IPS-NIHi11 (cell line): ENCODE results near the gene NAXD.
A peak's percentile ranks its signal among the peaks of the same experiment; 100 is the strongest.
"Not testable (repeated sequence)": the region's sequence is repeated elsewhere in the genome, so short reads cannot be mapped to it uniquely, and the experiment has no call there.

Experiments
- DNase-seq: peaks from one replicate; pipeline ENCODE4 v3.0.0; 2012; ENCODE audit warnings: mixed read lengths, low spot score

NAXD gene

DNA sequence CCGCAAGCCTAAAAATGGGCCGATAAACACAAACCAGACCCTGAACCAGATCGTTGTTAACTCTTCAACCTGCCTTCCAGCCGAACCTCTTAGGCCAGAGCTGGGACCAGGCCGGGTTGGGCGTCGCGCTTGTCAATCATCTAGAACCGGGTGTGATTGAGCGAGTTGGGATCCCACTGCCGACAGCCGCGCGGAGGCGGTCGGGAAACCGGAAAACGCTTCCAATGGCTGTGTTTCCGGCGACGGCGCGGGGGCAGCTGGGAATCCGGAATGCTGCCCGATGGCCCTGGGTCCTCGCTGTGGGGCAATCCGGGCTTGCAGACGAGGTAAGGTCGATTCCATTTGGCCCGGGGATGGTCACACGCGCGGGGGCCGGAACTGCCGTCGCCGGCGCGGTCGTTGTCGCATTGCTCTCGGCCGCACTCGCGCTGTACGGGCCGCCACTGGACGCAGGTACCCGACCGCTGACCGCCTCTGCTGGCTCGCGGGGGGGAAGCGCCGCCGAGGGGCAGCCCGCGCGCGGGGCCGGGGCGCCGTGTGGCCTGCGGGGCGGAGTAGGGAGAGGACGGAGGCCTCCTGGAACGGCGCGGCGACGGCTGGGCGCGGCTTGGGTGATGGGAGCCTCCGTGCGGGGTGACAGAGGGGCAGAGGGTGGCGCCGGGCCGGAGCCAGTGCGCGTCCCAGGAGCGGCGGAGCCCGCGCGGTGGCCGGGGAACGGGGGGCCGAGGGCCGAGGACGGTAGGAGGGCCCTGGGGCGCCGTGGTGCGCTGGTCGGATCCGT is at the start of gene NAXD:
Gene NAXD, plus strand, starts transcription at position 224 of the 781 bp plus-strand sequence. Its CDS starts 57 bp downstream, at position 281.
- peak; percentile 97 for DNase-seq

DNA sequence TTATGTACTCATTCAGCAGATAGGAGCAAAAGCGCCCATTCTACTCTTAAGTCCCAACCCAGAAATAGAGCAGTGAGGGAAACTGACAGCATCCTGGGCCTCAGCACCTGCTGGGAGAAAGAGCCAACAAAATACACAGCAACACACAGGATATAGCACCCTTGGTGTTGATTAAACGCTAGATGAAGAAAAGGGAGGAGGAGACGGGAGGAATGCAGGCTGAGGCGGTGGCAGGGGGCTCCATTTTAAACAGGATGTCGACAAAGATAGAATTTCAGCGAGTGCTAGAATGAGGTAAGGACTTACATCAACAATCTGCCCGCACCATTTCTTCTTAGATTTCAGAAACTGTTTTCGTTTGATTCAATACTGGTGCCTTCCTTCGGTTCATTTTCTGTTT is 49.2 kb upstream of the NAXD start:
- DNase-seq: no peak

DNA sequence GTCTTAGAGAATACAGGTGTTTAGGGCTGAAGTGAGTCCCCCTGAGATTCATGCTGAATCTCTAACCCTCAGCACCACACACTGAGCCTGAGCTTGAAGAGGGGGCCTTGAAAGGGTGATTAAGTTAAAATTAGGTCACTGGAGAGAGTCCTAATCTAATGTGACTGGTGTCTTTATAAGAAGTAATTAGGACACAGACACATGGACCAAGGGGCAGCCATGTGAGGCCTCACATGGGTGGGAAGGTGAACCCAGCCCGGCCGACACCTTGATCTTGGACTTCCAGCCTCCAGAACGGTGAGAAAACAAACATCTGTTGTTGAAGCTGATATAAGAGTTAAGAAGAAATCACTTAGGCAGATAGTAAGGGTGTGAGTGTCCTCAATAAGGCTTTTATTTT is 46.7 kb upstream of the NAXD start:
- DNase-seq: no peak

DNA sequence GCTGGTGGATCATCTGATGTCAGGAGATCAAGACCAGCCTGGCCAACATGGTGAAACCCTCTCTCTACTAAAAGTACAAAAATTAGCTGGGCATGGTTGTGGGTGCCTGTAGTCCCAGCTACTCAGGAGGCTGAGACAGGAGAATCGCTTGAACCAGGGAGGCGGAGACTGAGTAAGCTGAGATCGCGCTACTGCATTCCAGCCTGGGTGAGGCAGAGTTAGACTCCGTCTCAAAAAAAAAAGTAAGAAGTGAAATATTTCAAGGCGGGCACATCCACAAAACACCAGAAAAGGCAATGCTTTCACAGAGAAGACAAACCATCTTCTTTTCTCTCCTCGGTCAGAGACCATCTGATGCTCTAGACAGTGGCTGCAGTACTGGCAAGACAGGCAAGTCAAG is 45.4 kb upstream of the NAXD start:
- not testable (repeated sequence) for DNase-seq

DNA sequence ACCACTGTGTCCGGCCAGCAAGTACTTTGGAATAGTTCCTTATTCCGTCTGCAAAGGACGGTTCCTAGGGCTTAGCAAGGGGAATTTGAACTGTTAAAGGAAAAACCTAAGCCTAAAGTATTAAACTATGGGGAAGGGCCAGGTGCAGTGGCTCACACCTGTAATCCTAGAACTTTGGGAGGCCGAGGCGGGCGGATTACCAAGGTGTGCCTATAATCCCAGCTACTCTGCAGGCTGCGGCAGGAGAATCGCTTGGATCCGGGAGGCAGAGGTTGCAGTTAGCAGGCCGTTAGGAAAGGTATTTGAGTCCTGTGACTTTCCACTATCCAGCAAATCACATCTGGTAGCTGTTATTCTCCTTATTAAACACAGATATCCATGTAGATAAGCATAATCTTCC is 44.5 kb upstream of the NAXD start:
- DNase-seq: no peak

DNA sequence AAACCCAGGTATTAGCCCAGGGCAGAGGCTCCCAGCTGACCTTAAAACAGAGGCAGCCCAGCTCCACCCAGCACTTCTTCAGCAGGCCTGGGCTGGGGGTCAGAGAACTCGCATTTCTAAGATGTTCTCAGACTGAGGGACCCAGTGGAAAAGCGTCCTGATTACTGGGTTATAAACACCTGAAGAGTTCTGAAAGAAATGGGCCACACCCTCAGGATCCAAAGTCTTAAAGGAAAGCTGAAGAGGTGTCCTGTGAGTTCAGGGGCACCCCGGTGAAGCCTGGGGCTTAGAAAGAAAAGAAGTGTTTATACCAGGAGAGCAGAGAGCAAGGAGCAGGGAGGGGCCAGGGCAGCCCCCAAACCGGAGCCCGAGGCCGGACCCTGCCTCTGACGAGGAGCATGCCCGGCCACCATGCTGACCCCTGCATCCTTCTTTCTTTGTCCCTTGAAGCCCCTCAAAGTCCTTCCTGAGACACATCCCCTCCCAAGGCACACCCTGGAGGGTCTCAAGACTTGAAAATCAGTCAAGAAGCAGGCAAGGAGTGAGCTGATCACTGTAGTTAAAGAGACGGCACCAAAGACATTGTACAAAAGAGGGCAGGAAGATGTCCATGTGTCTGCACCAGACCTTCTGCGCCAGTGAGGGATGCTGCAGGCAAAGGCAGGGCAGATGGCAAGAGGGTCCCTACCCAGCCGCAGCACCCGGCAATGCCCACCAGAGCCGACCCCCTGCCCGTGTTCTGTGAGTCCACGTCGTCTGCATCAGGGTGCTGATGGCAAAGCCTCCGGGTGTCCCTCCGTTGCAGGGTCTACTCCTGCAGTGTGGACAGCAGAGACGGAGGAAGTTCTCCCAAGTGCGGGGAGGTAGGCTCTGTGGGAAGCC is 43.2 kb upstream of the NAXD start:
- DNase-seq: no peak

DNA sequence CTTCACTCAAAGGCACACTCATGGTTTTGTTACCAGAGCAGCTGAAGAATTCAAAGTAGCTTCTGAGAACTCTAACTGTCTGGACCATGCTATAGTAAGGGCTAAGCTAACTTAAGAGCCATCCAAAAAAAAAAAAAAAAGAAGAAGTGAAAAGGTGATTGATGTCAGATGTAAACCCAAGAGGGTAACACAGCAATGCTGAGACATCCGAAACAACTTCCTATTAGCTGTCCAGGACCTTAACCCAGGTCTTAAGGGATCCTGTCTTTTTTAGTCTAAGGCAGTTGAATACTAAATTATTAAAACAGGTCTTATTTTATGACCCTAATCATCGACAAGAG is 42.6 kb upstream of the NAXD start:
- DNase-seq: no peak

DNA sequence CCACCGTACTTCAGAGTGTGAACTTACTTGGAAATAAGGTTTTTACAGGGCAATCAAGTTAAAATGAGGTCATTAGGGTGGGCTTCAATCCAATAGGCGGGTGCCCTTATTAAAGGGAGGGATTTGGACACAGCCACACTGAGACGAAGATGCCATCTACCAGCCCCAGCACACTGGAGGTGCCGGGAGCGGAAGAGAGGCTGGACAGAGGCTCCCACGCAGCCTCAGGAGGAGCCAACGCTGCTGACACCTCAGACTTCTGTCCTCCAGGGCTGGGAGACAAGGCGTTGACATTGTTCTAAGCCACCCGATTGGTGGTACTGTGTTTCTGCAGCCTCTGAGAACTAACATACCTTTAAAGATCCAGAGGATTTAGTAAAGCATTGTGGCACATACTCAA is 41.2 kb upstream of the NAXD start:
- DNase-seq: no peak

DNA sequence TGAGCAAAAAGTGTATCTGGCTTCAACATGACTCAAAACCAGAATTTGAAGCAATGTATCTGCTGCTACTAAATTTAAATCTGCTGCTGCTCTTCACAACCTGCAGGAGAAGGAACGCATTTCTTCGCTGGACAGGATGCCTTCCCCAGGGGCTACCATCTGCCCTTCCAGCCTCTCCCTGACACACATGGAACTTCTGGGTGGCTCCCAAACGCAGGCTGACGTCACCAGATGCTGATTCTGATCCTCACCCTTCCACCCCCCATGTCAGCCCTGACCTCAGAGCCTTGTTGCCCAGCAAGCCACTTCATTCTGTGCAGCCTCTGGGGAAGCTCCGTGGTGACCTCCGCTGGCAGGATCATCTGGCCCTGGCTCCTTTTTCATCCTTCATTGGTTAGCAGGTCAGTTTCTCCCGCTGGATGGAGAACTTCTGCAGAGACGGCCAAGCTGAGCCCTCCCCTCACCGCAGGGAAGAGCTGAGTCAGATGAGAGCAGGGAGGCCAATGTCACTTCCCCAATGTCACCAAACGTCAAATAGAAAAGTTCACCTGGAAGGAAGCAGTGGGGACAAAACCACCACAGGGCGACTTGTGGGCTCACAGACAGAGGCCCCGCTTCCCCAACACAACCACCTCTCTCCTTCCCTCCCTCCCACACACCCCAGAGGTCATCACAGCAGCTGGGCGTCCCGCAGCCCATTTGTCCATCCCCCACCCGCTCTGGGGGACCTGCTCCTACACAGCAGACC is 39.8 kb upstream of the NAXD start:
- DNase-seq: peak; percentile 60

DNA sequence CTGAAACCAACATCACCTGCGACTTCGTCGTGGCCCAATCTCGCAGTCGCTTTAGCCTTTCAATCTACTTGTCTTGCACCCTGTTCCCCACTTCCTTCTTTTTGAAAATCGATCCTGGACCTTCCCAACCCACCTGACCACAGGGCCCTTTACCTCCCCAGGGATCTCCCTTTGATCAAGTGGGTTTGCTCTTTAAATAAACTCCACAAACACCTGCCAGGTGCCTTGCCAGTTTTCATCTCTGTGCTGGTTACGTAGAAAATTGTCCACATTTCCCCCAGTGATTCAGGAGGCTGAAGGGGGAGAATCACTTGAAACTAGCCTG is 39.3 kb upstream of the NAXD start:
- no peak for DNase-seq

DNA sequence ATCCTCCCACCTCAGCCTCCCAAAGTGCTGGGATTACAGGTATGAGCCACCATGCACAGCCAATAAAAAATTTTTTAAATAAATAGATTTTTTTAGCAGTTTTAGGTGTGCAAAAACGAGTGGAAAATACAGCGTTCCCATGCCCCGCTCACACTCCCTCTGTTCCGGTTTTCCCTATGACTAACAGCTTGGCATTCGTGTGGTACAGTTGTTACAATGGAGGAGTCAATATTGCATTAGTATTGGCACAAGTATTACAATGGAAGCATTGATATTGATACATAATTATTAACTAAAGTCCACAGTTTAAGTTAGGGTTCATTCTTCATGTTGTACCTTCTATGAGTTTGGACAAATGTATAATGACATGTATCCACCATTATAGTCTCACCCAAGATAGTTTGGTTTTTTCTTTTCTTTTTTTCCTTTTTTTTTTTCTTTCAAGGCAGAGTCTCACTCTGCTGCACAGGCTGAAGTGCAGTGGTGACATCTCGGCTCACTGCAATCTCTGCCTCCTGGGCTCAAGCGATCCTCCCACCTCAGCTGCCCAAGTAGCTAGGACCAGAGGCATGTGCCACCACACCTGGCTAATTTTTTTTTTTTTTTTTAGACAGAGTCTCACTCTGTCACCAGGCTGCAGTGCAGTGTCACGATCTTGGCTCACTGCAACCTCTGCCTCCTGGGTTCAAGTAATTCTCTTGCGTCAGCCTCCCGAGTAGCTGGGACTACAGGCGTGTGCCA is 38.4 kb upstream of the NAXD start:
- no peak for DNase-seq

DNA sequence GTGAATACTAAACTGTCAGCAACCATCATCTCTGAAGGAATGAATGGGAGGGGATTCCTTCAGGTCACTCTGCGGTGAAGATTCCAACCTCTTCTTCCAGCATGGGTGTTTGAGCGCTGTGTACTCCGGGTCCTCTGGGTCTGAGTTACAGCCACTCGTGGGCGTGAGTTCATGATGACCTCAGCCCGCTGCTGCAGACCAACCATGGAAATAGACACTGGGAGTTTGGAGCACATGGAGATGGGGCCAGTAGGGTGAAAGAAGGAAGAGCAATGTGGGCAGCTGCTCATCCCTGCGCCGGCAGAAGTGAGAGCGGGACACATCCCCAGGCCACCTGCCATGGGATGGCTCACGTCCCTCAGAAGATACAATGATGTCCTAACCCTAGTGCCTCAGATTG is 37.0 kb upstream of the NAXD start:
- no peak for DNase-seq

DNA sequence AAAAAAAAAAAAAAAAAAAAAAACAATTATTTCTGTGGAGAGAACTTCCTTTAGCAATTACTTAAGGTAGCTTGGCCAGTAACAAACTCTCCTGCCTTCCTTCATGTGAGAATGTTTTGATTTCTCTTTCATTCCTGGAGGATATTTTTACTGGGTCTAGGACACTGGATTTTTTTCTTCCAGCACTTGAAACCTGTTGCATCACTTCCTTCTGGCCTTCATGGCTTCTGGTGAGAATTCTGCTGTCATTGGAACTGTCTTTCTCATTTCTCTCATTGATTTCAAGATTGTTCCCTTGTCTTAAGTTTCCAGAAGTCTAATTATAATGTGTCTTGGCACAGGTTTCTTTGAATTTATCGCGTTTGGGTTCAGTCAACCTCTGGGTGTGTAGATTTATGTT is 34.5 kb upstream of the NAXD start:
- no peak for DNase-seq

DNA sequence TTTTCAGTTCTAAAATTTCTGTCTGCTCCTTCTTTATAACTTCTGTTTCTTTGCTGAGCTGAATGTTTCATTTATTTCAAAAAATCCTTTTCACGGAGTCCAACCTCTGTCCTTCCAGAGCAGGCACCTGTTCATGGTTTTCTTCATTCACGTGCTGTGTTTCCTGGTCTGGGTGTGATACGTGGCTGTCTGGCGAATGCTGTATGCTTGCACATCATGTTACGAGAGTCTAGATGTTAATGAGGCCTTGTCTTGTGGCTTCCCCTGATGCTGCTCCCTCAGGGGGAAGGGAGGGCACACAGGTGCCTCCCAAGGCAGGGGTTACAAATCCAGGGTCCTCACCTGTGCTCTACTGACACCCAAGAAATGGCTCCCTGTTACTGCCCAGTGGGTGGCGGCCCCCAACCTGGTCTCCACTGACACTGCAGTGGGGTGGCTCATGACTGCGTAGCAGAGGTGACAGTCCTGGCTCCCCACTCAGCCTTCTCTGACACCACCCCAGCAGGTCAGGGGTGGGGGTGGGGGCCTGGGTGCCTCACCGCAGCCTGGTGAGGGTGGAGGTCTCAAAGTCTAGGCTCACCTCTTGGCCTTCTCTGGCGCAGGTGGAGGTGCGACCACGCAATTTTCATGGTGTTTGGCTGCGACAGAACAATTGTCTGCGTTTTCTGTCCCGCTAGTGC is 33.7 kb upstream of the NAXD start:
- no peak for DNase-seq

DNA sequence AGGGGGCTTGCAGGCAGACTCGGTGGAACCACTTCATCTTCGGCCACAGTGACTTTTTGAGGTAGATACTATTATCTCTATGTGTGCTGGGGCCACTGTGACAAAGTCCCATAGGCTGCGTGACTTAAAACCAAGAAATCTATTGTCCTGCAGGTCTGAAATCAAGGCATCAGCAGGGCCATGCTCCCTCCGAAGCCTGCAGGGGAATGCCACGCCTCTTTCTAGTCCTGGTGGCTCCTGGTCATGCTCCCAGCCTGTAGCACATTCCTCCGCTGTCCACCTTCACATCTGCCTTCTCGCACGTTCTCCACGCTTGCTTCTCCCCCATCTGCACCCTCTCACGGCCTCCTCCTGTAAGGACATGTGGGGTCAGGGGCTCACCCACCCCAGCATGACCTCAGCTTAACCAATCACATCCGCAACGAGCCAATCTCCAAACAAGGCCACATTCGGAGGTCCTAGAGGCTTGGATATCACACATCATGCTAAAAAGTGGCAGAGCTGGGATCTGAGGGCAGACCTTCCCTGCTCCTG is 32.9 kb upstream of the NAXD start:
- DNase-seq: no peak

DNA sequence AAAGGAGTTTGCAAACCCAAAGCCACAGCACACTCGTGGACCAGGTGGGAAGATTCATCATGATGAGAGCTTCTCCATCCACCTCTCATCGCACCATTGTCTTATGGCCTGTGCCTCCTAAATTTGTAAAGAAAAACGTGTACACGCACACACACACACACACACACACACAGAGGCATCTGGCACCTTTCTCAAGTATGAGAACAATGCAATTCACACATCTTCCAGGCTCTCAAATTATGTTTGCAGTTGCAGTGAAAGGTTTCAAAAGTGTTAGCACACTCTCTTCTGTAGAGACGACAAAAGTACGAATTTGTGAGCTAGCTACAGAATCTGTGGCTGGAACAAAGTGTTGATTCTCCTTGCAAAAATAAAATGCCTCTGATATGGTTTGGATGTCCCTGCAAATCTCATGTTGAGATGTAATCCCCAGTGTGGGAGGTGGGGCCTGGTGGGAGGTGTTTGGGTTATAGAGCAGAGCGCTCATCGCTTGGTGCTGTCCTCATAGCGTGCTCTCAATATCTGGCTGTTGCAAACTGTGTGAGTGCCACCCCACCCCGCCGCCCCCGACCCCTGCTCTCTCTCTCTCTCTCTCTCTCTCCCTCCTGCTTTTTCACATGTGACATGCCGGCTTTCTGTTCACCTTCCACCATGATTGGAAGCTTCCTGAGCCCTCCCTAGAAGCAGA is 32.0 kb upstream of the NAXD start:
- no peak for DNase-seq

DNA sequence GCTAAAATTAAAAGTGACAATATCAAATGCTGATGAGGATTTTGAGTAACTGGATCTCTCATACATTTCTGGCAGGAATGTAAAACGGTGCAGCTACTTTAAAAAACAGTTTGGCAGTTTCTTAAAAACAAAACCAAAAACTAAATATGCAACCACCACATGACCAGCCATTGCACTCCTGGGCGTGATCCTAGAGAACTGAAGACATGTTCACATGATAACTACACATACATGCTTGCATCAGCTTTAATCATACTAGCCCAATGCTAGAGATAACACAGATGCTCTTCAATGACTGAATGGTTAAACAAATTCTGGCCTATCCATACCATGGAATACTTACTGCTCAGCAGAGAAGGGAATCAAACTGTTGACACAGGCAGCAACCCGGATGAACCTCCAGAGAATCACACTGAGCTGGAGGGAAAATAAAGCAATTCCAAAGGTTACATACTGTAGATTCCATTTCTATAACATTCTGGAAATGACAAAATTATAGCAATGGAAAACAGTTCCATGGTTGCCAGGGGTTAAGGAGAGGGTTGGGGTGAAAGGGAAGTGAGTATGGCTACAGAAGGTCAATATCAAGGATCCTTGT is 25.5 kb upstream of the NAXD start:
- no peak for DNase-seq

DNA sequence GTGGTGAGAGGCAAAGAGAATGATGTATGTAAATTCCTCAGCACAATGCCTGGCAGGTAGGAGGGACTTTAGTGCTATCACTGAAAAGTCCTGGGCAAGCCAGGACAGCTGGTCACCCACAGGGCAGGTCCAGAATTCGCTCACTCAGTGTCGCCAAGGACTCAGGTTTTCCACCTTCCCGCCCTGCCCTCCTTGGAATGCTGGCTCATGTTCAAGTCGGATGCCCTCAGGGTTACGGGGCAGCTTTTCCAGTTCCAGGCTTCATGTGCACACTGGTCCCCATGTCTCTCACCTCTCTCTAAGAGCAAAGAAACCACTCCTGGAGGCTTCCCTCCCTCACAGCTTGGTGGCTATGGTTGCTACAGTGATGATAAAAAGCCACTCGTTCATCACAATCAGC is 24.8 kb upstream of the NAXD start:
- DNase-seq: no peak

DNA sequence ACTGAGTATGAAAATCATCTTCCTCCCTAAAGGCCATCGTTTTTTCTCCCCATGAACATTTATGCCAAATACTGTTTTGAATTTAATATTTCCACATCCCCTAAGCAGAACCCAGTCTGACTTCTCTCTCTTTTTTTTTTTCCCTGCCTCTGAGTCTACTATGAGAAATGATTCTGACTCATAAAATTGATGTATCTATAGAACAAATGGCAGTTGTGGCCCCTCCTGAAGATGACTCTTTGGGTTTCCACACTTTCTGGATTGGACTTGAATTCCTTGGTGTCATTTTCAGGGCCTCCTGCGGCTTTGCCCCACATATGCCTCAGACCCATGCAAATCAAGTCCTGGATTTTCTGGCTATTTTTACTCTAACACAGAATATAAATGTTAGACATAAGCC is 22.7 kb upstream of the NAXD start:
- DNase-seq: no peak

DNA sequence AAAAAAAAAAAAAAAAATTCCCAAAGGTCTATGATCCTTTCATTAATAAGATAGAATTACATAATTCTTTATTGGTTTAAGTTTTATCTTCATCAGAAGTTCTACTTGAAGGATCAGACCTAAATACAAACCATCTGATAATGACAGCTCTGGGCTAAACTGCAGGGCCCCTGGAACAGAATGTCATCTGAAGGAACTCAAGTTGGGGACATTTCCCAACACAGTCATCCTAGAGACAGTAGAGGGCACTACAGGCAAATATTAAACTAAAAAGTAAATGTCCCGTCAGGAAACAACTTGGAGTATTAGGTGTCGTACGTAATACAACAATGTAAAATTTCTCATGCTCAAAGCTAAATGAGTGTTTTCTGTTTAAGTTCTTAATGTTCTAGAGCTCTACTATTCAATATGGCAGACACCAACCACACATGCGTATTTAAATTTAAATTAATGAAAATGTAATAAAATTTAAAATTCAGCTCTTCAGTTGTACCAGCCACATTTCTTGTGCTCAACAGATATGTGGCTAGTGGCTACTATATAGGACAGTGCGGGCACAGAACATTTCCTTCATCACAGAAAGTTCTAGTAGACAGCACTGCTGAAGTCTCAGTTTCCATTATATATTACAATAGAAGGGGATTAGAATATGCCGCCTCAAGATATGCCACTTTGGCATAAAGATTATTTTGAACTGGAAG is 21.8 kb upstream of the NAXD start:
- DNase-seq: peak; percentile 61
